HG03108 (cell line): ENCODE measurements around the gene CDC42BPA.
"Not testable (repeated sequence)": the region's sequence is repeated elsewhere in the genome, so short reads cannot be mapped to it uniquely, and the experiment has no call there.

Source experiments
- ATAC-seq: cut with Tn5 transposase; IDR thresholded peaks from one replicate; pipeline ENCODE4 v1.9.1; 2021; ENCODE audit warnings: moderate library complexity; ENCODE audit not compliant: unreplicated experiment

CDC42BPA gene

DNA sequence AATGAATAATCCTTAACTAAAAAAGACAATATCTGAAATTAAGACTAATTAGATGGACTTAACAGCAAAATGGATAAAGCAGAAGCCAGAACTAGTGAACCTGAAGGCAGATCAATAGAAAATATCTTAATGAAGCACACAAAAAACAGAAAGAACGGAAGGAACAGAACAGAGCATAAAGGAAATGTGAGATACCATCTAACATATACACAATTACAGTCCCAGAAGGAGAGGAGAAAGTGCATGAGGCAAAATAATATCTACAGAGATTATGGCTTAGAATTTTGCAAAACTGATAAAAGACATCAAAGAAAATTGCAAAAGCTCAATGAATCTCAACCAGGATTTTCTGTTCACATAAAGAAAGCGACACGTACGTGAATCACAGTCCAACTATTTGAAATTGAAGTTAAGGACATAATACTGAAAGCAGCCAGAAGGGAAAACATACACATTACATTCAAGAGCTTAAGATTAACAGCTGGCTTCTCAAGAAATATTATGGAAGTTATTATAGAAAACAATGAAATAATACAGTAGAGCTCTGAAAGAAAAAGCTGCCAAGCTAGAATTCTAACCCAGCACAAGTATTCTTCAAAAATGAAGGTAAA, 182.0 kb downstream of the CDC42BPA start:
- no peak for ATAC-seq

DNA sequence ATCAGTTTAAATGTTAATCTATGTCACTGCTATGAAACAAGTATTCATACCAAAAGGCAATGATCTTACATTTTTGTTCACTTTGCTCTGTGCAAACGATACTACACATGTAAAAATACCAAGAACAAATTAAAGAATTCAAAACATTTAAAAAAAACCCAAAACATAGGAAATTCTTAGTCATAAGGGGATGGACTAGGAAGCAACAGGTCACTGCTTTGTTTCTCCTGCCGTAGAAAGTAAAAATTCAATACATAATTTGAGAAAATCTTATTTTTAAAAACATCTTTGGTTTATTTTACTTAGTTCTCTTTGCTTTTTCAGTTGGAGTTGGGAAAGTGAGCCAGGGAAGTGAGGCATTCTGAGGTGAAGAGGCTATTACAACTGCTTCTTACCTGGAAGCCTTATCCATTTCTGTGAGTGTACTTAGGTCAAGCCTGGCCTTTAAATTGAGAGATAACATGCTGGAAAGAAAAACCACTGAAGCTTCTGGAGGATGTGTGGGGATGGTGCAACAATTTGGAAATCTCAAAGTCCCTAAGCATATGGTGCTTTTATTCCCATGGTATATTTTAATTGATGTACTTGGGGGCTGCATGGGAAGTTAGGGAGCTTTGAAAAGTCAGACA, 183.5 kb downstream of the CDC42BPA start:
- no peak for ATAC-seq

DNA sequence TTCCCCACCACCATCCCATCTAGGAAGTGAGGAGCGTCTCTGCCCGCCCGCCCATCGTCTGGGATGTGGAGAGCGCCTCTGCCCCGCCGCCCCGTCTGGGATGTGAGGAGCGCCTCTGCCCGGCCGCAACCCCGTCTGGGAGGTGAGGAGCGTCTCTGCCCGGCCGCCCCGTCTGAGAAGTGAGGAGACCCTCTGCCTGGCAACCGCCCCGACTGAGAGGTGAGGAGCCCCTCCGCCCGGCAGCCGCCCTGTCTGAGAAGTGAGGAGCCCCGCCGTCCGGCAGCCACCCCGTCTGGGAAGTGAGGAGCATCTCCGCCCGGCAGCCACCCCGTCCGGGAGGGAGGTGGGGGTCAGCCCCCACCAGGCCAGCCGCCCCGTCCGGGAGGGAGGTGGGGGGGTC, 185.6 kb downstream of the CDC42BPA start:
- not testable (repeated sequence) for ATAC-seq

DNA sequence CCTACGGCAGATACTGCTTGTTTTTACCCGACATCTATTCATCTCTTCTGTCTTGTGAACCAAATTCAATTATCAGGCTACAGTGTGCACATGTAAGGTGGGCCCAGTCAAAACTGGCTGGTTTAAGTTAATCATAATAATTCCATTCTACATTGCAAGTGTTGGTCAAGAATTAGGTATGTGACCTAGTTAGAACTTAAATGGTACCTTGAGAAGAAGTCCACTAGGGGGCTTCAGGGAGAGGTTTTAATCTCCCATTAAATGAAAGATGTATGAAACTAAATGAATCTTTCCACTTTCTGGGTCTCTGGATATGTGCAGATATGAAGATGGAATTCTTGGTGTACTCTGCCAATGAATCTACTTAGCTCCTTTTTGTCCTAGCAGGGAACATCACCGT, 187.1 kb downstream of the CDC42BPA start:
- no peak for ATAC-seq

DNA sequence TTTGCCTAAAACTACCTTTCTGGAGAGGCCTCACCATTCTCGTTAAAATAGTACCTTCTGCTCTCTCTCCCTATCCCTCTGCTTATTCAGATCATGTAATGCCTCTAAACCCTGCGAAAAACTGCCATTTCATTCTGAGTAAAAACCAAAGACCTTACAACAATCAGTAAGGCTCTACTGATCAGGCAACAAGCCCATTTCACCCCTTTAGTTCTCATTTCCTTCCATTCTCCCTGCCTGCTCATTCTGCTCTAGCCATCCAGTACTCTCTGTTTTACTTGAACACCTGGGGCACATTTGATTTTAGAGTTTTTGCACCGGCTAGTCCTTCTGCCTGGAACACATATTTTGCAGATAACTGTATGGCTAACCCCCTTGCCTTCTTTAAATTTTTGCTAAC, 190.4 kb downstream of the CDC42BPA start:
- no peak for ATAC-seq

DNA sequence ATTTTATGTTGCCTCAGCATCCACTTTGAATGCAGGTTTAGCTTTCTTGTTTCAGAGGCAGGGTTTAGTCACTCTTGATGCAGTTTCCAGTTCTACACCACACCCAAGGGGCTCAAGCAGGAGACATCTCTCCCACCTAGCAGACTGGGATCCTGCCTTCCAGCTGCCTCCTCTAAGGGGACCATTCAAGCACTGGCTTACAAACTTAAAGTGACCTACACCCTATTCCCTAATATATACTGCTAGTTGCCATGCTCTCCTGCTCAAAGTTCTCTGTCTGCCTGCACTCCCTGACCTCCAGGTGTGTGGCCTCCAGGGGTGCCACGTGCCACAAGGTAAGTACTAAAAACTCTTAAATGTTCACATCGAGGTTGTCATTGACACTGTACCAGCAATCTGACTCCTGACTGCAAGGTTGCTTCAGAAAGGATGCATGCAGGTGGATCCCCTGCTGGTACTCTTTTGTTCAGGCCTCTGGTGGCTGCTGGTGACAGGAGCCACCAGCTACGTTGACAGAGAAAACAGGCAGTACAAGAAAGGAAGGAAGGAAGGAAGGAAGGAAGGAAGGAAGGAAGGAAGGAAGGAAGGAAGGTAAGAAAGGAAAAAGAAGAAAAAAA, 192.3 kb downstream of the CDC42BPA start:
- no peak for ATAC-seq

DNA sequence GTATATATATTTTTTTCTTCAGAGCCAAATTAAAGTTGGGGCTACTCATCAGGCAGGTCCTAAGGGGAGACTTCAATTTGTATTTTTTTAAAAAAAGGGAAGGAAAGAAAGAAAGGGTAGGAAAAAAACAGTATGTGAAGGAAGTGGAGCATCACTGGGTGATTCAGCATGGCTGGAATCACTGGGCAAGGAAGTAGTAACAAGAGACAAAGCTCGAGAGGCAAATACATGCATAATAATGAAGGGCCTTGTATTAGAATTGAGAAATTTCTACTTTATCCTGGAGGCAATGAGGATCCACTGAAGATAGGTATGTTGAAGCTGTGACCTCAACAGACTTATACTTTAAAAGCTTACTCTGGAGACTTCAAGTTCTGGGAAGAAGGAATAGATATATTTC, 193.8 kb downstream of the CDC42BPA start:
- ATAC-seq = no peak

DNA sequence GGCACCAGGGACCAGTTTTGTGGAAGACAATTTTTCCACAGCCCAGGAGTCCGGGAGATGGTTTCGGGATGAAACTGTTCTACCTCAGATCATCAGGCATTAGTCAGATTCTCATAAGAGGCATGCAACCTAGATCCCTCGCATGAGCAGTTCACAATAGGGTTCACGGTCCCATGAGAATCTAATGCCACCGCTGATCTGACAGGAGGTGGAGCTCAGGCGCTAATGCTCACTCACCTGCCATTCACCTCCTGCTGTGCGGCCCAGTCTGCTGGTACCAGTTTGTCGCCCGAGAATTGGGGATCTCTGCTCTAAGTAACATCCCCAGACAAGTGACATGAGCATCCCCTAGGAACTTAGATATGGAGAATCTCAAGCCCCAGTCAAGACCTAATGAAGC, 197.5 kb downstream of the CDC42BPA start:
- no peak for ATAC-seq

DNA sequence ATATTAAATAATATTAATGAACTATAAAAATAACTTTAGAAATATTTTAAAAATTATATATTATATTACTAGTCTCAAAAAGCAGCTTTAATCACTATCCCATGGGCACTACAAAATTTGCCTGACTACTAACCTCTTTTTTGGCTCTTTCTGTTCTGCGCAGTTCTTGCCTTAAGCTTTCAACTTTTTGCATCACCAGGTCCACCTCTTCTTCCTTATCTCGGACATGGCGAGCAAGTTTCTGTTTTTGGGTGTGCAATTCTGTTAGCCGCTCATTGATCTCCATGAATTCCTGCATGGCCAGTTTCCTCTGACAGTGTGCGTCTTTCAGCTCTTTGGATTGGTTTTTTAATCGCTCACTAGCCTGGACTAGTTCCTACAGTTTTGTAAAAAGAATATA, 205.8 kb downstream of the CDC42BPA start:
- no peak for ATAC-seq

DNA sequence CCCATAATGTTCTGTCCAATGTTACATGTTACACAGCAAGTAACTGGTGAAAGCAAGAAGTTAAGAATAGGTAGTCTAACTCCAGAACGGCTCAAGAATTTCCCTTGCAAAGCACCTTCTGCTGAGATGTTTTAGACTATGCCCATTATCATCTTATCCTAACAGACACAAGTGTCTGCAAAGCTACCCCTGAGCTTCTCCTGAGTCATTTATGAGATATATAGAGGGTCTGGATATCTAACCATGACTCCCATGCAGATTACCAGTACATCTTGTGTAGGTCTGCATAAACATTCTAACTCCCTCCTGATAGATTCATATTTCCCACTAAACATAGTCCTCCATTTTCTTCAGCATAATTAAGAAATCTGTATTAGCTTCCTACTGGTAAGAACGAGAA, 206.5 kb downstream of the CDC42BPA start:
- ATAC-seq = no peak

DNA sequence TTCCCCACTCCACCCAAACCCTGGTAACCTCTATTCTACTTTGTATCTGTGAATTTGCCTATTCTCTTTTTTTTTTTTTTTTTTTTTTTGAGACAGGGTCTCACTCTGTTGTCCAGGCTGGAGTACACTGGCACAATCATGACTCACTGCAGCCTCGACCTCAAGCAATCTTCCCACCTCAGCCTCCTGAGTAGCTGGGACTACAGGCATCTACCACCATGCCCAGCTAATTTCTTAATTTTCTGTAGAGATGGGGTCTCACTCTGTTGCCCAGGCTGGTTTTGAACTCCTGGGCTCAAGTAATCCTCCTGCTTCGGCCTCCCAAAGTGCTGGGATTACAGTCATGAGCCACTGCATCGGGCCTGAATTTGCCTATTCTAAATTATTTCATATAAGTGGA, 213.0 kb downstream of the CDC42BPA start:
- not testable (repeated sequence) for ATAC-seq

DNA sequence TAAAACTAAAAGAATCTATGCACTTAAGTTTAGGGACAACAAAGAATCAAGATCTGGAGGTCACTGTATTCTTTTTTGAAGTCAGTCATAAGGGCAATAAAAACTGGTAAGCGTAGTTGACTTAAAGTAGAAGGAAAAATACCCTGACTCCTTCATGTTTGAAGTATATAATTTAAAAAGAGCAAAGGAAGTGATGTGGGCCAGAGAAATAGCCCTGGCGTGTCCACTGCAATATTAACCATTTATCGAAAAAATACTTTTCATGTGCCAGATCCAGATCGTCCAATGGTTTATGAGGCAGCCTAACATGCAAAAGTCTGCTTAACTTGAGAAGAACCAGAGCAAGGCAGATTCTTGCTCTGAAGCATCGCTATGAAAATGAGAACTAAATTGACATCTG, 216.2 kb downstream of the CDC42BPA start:
- no peak for ATAC-seq

DNA sequence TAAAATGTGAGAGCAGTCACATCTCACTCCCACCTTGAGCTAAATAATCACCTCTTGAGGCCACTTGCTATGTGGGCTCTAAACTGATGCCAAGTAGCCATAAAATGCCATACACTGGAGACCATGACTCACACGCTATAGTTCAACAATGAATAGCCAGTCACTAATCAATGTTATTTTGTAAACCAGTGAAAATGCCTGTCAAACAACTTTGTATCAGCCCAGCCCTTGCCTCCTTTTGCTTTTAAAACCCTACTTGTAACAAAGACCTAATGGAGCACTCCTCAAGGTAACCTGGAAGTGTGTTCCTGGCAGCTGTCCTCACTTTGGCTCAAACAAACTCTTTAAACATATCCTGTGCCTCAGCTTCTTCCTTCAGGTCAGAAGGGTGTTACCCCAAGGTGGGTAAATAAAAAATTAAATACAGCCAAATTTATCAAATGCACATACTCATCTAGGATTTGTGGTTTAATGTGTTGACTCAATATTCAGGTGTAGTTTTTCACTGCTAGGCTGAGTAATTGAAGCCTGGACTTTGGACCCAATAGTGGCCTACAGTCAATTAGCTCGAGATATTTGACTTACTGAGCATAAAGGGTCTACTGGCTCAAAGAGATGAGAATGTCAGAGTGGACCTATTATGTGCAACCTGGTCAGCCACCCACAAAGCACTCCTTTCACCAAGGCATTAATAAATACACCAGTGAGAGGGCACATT, 223.9 kb downstream of the CDC42BPA start:
- ATAC-seq = no peak

DNA sequence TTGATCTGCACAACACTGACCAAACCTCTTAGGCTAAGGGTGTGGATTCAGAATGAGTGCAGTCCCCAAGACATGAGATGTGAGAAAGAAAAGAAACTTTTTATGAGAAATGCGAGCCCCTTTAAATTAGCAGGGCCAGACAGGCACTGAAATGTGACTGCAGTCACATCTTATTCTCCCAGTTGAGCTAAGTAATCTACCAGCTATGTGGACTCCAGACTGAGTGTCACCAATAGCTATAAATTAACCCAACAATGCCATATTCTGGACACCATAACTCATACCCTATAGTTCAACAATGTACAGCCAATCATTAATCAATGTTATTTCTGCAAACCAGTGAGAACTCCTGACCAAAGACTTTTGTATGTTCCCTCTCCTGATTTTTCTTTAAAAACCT, 225.0 kb downstream of the CDC42BPA start:
- no peak for ATAC-seq

DNA sequence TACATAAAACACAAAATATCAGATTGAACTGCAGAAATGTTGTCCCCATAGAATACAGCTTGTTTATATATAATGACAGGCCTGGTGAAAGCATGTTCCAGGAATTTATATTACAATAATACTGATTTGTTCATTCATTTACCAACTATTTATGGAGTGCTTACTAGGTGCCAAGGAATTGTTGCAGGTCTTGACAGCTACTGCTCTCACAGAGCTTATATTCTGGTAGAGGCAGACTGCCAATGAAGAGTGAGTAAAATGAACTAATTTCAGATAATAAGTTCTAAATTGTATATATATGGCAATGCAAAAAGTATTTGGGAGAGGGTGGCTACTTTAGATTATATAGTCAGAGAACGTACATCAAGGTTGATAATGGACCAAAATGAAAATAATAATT, 226.2 kb downstream of the CDC42BPA start:
- ATAC-seq = no peak

DNA sequence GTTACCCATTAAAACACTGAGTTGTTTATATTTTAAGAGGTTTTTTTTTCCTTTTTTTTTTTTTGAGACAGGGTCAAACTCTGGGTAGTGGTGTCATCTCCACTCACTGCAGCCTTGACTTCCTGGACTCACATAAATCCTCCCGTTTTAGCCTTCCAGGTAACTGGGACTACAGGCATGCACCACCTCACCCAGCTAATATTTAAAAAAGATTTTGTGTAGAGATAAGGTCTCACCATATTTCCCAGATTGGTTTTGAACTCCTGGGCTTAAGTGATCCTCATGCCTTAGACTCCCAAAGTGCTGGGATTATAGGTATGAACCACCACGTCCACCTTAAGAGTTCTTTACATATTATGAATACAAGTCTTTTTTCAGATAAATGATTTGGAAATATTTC, 231.7 kb downstream of the CDC42BPA start:
- ATAC-seq = no peak

DNA sequence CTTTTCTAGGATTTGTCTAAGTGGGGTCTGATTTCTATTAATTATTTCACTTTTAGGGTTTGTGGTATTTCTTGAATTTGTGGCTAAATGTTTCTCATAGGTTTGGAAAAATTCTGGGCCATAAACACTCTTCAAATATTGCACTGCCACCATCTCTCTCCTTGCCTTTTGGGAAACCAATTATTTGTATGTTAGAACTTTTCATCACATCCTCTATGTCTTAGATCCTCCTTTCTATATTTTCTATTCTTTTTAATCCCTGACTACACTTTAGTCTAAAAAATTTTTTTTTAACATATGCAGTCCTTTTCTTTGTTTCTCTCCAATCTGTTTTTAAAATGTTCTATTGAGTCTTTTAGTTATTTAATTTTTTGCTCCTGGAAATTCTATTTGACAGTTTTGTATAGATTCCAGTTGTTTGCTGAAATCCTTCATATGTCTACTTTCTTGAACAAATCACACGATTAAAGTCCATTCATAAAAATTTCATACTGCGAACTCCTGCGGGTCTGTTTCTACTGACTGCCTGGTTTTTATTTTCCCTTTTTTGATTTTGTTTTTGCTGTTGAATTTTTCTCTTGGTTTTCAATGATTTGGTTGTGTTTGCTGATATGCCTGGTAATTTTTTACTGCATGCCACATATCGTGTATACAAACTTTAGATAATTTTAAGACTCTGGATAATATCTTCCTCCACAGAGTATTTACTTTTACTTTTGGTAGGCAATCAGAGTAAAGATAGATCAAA, 235.1 kb downstream of the CDC42BPA start:
- ATAC-seq = no peak

DNA sequence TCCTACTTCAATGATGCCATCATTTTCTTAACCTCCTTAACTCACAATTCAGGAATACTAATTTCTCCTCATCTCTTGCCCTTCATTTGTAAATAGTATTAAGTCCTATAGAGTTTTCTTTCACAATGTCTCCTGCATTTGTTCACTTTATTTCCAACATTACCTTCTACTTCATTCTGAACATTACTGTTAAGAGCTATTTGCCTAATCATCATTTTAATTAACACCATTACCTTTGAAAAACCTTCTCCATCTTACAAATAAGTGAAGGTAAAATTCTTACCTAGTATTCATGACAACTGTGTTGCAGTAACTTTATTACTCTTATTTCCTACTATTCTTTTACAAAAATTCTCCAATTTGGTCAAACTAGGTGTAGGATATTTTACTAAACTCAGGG, 240.5 kb downstream of the CDC42BPA start:
- no peak for ATAC-seq

DNA sequence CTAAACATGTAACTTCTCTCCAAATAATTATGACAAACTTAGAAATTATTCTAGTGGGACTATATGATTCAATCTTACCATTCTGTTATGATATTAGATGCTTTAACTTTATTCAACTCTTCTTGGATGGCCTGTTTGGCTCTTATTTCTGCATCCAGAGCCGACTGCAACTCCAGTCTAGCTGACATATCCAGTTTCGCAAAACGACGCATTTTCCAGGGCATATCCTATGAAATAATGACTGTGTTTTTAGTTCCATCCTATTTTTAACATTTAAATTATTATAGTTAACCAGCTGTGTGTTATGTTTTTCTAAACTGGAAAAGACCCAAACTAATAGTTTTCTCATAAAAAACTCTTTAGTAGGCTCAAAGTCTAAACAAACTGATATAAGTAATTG, 244.5 kb downstream of the CDC42BPA start:
- ATAC-seq = no peak

DNA sequence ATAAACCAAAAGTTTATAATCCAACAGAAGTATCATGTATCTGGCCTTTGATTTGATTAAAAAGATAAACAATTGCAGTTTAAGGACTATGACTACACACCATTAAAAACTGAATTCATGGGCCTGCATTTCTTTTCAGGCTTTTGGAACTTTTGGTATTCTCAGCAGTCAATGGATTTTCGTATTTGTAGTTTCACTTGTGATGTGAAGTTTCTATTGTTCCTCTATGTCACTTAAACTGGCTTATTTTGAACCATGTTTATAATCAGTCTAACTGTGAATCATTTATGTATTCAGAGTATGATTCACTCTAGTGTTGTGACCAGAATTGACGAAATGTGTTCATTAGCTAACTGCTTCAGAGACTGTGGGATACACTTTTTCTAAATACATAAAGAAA, 245.3 kb downstream of the CDC42BPA start:
- no peak for ATAC-seq

DNA sequence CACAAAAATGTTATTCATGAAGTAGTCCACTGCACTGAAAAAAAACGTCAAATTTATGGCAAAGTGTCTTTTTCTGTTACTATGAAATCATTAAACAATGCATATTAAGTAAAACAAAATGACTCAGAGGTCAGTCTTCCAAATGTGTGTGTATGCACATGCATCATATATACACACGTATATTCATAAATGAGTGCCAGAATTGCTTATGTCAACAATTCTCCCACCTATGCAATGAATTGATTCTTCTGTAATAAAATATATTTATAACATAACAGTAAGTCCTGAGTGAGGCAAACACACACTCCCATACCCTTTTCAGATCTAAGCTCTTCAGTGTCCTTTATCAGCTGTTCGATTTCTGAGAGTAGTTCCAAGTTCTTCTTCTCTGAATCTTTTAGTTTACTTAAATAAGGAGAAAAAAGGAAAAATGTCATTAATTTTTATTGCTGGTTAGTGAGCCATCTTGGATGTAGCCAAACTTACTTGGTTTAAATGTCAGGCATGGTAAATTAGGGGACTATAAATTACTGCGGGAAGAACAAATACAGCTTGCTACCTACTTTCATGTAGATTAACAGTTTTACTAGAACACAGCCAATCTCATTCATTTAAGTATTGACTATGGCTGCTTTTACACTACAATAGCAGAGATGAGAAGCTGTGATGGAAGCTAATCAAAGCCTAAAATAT, 246.3 kb downstream of the CDC42BPA start:
- no peak for ATAC-seq
